ENCODE measurements around the gene NKTR. TPM values are rescaled to one million over a fixed set of nuclear protein-coding genes. Genes with fewer than 3 reads are reported as not detected.

NKTR gene
- total and polyA plus RNA-seq, 2 of the 13 experiments (the other 11 are each of a cell fraction or from before 2014, with no cell fraction given): 41.3 to 59.6 TPM

- TF ChIP-seq FOXC1 (CRISPR knock-in tag; IDR thresholded peaks at IDR 0.05; ENCODE audit: borderline replicate concordance): no peak
- no peak for TF ChIP-seq NKX3-1 (CRISPR knock-in tag; IDR thresholded peaks at IDR 0.05)
- TF ChIP-seq NCOR1 (IDR thresholded peaks at IDR 0.05; ENCODE audit: borderline replicate concordance, low read length): no peak
- TF ChIP-seq IKZF1 (IDR thresholded peaks at IDR 0.05): no peak
- TF ChIP-seq NR2F1 (CRISPR knock-in tag; IDR thresholded peaks at IDR 0.05): no peak
- no peak for TF ChIP-seq SMYD3 (CRISPR knock-in tag; IDR thresholded peaks at IDR 0.05)
- TF ChIP-seq ZMYM4 (CRISPR knock-in tag; IDR thresholded peaks at IDR 0.05): peak; percentile 27; the same call in 1 of the 2 replicates
- TF ChIP-seq, protein P1, sequence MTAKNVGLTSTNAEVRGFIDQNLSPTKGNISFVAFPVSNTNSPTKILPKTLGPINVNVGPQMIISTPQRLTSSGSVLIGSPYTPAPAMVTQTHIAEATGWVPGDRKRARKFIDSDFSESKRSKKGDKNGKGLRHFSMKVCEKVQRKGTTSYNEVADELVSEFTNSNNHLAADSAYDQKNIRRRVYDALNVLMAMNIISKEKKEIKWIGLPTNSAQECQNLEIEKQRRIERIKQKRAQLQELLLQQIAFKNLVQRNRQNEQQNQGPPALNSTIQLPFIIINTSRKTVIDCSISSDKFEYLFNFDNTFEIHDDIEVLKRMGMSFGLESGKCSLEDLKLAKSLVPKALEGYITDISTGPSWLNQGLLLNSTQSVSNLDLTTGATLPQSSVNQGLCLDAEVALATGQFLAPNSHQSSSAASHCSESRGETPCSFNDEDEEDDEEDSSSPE (CRISPR knock-in tag; IDR thresholded peaks at IDR 0.05): peak; percentile 88
- TF ChIP-seq SKIL (CRISPR knock-in tag; IDR thresholded peaks at IDR 0.05; ENCODE audit: borderline replicate concordance): no peak
- peak; percentile 81; the same call in 1 of the 2 replicates for TF ChIP-seq MYC (CRISPR knock-in tag; IDR thresholded peaks at IDR 0.05; ENCODE audit: borderline replicate concordance)
- no peak for TF ChIP-seq PLSCR1 (CRISPR knock-in tag; IDR thresholded peaks at IDR 0.05; ENCODE audit: borderline replicate concordance)
- no peak for TF ChIP-seq FIP1L1 (IDR thresholded peaks at IDR 0.05; ENCODE audit: borderline replicate concordance, insufficient read depth, low read depth, low read length)
- no peak for TF ChIP-seq ZNF343 (CRISPR knock-in tag; IDR thresholded peaks at IDR 0.05)
- peak; percentile 96 for TF ChIP-seq TEAD3 (CRISPR knock-in tag; optimal IDR thresholded peaks at IDR 0.05; ENCODE audit: borderline replicate concordance)
- no peak for TF ChIP-seq PRDM15 (CRISPR knock-in tag; IDR thresholded peaks at IDR 0.05)
- no peak for TF ChIP-seq SMAD1 (CRISPR knock-in tag; IDR thresholded peaks at IDR 0.05; ENCODE audit: borderline replicate concordance, low read depth)
- no peak for TF ChIP-seq NR3C1 (CRISPR knock-in tag; IDR thresholded peaks at IDR 0.05)
- no peak for TF ChIP-seq ZNF101 (CRISPR knock-in tag; IDR thresholded peaks at IDR 0.05; ENCODE audit: borderline replicate concordance, low read depth)
- TF ChIP-seq KDM3A (CRISPR knock-in tag; IDR thresholded peaks at IDR 0.05; ENCODE audit: low read depth): no peak
- TF ChIP-seq ZNF720 (CRISPR knock-in tag; IDR thresholded peaks at IDR 0.05): no peak
- TF ChIP-seq RARG (CRISPR knock-in tag; IDR thresholded peaks at IDR 0.05; ENCODE audit: low read depth): no peak
- TF ChIP-seq ZNF468 (CRISPR knock-in tag; IDR thresholded peaks at IDR 0.05): no peak
Measured at GRCh38 chr3:42654331-42655201, 54.1 kb downstream of the NKTR start (continued).
